Erythroblast (primary cell): ENCODE results near the gene NPC1.

Experiments
- GATA1 ChIP-seq: IDR thresholded peaks from 2 replicates; pipeline ENCODE4 v1.6.1; 2011; ENCODE audit warnings: low read depth, mild to moderate bottlenecking, control low read depth, low read length, moderate library complexity
- POLR2A ChIP-seq: IDR thresholded peaks from 2 replicates; pipeline ENCODE4 v1.6.1; 2011; ENCODE audit warnings: mild to moderate bottlenecking, low read length

DNA sequence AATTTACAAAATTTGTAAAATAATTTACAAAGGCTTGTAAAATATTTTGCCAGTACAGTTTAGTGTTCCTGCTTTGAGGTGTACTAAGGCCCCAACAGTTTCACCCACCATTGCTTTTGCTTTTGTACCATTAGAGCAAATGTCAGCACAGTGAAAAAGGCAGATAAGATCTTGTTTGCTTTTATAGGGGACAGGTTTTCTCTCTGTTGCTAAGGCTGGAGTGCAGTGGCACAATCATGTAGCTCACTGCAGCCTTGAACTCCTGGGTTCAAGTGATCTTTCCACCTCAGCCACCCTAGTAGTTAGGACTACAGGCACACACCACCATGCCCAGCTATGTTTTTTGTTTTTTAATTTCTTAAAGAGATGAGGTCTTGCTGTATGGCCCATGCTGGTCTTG is 19.6 kb upstream of the NPC1 start:
- no peak for TF ChIP-seq POLR2A
- no peak for TF ChIP-seq GATA1
